Fibroblast of peridontal ligament (primary cell): Measurements from ENCODE around the gene SNTG2.

Experiments used
- DNase-seq: peaks from one replicate; pipeline ENCODE4 v3.0.0-alpha.2; 2010; ENCODE audit errors: extremely low read depth

Gene SNTG2

DNA sequence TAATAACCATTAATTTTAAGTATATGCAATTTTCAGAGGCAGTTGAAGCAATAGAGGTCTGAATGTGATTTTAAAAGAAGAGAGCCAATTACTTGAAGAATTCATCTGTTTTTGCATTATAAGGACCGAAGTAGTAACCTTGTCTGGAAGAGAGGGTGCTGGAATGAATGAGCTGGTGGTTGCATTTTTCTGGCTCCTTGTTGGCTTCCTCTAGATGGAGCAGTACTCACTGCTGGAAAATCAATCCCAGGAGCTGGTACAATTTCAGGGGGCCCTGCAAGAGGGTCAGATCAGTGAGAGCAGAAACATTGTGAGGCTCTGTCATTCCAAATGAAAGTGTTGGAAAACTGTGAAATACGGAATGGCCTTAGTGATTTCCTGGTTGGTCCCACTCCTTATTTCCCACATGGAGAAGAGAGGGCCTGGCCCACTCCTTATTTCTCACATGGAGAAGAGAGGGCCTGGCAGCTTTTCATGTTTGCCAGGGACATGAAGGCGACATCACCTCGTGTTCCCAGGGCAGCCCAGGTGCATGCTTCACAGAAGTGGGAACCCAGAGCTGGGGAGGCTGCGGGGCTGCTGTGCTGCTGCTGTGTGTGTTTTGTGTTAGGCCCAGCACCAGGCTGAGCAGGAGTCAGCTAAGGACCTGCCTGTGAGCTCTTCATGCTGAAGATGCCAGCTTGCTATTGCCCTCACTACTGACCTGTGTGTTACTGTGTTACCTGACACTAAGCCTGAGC is 197.4 kb downstream of the SNTG2 start:
- DNase-seq: no peak

DNA sequence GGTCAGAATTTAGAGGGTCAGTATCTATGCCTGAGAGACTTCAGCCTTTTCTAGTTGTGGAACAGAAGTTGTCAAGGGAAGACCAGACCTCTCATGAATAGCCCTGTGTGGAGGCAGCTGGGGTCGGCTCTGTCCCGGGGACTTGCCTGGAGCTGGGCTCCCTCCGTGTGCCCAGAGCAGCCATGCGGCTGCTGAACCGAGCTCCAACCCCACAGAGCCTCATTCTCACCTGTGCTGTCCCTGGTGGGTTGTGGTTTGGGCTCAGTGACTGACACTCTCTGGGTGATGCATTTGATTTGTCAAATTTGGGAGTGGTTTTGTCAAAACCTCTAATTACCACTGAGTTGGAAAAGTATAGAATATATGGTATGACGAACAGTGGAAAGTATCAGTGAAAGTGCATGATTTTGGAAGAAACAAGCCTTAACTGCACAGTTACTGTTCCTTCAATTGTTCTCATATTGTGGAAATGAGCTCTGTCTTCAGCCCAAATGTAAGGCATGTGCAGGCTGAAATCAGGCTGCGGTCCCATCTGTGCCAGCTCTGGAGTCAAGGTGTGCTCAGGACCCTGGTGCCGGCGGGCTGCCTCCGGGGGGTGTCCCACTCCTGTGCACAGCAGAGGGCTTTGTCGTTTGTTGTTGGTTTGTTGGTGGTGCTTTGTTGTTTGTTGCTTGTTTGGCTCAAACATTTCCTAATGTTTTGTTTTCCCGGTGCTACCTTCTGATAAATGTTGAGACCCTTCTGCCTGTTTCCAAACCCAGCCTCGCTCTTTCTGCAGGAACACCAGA is 200.3 kb downstream of the SNTG2 start:
- DNase-seq: no peak

DNA sequence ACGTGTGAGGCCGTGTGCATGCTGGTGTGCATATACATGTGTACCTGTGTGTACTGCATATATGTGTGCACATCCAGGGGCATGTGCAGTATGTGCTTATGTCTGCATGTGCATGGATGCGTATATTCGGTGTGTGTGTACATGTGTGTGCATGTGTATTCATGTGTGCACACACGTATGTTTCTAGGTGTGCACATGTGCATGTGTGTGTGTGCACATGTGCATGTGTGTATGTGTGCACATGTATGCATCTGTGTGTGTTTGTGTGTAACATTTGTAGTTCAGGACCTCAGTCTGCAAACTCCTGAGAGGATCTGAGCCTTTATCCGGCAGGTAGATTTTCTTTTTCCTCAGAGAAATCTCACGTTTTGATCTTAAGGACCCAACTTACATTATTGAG is 201.7 kb downstream of the SNTG2 start:
- DNase-seq: no peak

DNA sequence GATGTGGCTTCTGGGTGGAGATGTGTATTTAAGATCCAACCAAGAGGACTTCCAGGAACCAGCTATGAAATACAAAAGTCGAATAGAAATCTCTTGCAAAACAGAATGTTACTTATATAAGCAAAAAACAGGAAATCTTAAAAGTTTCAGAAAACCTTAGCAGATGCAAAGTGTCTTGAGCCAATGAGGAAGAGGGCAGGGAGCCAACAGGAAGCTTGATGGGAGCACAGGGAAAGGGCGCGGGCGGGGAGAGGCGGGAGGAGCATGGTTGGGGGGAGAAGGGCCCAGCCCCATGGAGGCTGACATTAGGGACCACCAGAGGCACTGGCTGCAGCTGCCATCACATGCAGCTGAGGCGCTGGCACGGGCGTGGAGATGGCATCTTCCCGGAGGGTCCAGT is 203.3 kb downstream of the SNTG2 start:
- DNase-seq: no peak

DNA sequence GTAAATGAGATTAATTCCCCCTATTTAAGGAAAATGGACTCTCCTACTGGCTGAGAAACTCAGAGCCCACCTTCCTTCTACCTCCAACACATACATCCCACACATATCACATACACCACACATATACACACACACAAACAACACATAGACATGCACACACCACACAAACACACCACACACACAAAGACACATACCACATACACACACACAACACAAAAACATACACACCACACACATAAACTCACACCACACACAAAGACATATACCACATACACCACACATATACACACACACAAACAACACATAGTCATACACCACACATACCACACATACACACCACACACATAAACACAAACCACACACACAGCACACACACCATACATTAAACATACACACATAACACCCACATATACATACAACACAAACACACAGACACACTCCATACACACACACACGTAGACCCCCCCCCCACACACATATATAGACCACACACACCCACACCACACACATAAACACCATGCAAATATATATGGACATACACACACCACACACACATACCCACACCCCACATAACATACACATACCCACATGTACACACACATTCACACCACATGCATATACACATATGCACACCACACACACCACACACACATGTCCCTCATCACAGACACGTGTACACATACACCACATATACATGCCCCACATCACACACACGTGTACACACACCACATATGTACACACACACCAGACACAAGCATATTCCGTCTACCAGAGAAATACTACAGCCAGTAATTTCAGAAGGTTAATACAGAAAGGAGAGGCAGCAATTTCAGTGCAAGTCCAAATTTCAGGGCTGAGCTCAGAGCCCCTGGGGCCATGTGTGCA is 204.3 kb downstream of the SNTG2 start:
- DNase-seq: no peak

DNA sequence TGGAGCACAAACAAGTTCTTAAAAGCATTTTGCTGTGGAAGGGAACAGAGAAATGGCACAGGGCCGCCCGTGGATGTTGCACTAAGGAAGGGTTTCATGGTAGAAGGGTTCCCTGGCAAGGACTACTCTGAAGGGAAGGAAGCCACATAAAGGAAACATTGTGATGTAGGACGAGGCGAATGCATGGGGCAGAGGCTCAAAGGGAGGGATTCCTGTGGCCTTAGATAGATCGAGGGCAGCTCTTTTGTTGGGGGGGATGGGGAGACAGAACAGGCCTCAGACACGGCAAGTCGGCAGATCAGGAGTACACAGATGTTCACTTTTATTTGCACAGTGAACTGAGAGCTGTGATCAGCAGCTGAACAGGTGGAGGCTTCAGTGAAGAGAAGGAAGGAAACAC is 205.4 kb downstream of the SNTG2 start:
- DNase-seq: no peak

DNA sequence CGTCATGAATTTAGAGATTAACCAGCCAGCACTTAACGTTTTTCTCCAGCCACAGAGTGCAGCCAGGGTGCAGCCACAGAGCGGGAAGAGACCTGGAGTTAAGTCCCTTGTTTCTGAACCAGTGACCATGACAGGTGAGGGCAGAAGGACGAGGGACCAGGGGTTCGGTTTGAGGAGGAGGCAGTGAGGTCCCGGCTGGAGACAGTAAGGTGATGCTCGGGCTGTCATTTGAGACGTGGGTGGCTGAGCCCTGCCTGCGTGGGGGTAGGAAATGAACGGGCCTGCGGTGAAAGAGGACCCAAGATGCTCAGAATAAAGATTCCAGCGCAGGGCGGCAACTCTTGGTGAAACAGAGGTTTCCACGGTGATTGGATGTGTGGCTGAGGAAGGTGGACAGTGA is 205.9 kb downstream of the SNTG2 start:
- DNase-seq: no peak

DNA sequence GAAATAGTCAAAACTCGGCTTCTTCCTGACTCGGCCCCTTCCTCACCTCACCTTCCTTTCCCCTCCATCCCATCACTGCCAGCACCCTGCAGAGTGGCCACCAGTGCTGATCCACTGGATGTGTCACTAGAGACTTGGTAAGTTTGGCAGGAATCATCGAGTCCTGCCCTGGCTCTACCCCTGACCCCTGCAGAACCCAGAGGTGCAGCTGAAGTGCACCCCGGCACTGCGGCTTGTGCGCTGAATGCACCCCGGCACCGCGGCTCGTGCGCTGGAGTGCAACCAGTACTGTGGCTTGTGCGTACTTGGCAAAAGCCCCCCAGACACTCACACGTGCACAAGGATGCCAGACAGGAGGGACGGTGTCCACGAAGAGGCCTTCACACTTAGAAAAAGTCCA is 206.5 kb downstream of the SNTG2 start:
- no peak for DNase-seq

DNA sequence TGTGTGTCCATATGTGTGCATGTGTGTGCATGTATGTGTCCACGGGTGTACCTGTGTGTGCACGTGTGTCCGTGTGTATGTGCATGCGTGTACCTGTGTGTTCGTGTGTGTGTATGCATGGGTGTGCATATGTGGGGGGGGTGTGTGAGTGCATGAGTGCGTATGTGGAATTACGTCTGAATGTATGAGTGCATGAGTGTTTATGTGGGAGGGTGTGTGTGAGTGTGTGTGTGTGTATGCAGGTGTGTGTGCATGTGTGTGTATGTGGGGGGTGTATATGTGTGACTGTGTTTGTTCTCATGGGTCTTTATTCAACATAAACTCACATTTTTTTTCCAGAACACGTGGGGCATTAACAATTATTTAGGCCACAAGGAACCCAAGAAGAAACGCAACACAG is 208.4 kb downstream of the SNTG2 start:
- no peak for DNase-seq

DNA sequence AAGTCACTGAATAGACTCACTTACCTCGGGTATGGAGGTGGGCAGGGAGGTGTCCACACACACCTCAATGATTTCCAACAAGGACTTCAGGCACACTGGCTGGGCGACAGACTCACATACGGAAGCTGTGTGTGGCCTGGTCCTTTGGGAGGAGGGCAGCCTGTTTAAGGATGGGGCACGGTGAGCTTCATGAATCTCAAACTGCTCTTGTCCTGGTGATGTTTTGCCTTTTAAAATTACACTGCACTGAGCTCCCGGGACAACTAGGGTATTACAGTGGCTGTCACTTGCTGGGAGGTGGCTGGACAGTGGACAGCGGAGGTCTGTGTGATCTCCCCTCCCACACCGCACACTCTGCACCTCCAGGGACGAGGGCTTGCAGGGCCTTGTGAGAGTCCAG is 211.6 kb downstream of the SNTG2 start:
- no peak for DNase-seq

DNA sequence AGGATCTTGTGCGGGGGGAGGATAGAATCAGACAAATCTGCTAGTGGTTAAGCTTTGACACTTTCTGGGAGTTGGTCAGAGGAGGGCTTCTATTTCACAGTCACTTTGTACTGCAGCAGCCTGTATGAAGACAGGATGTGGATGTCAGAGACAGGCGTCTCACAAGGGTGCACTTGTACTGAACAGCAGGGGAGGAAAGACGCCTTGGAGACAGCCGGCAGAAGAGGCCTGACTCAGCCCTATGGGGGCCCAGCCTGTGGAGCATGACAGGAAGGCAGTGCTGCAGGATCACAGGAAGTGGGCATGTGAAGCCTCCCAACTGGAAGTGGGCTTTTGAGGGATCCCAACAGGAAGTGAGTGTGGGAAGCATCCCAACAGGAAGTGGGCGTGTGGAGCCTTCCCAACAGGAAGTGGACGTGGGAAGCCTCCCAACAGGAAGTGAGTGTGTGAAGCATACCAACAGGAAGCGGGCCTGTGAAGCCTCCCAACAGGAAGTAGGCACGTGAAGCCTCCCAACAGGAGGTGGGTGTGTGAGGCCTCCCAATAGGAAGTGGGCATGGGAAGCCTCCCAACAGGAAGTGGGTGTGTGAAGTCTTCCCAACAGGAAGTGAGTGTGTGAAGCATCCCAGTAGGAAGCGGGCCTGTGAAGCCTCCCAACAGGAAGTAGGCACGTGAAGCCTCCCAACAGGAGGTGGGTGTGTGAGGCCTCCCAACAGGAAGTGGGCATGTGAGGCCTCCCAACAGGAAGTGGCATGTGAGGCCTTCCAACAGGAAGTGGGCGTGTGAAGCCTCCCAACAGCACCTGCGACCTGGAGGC is 212.3 kb downstream of the SNTG2 start:
- DNase-seq: no peak

DNA sequence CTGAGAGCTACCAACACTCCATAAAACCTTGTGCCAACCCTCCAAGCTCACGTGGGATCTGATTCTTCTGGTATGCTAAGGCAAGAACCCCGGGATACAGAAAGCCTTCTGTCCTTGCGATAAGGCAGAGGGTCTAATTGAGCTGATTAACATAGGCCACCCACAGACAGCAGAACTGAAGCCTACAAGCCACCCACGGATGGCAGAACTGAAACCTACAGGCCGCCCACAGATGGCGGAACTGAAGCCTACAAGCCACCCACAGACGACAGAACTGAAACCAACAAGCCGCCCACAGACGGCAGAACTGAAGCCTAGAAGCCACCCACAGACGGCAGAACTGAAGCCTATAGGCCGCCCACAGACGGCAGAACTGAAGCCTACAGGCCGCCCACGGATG is 216.3 kb downstream of the SNTG2 start:
- DNase-seq: no peak

DNA sequence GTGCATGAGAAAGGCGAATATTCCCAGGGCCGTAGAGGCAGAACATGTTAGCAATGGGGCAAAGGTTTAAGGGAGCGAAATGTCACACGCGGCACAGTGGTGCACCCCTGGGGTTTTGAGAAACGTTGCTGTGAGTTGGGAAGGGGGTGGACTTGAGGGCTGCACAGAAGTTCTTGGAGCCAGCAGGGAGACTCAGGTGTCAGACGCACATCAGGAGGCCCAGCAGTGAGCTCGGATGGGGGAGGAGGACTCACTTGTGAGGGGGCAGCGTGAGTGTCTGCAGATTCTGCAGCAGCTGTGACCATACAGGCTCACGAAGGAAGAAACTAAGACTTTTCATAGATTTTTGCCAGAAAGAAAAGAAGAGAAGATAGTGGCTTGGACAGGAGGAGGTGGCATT is 218.2 kb downstream of the SNTG2 start:
- no peak for DNase-seq

DNA sequence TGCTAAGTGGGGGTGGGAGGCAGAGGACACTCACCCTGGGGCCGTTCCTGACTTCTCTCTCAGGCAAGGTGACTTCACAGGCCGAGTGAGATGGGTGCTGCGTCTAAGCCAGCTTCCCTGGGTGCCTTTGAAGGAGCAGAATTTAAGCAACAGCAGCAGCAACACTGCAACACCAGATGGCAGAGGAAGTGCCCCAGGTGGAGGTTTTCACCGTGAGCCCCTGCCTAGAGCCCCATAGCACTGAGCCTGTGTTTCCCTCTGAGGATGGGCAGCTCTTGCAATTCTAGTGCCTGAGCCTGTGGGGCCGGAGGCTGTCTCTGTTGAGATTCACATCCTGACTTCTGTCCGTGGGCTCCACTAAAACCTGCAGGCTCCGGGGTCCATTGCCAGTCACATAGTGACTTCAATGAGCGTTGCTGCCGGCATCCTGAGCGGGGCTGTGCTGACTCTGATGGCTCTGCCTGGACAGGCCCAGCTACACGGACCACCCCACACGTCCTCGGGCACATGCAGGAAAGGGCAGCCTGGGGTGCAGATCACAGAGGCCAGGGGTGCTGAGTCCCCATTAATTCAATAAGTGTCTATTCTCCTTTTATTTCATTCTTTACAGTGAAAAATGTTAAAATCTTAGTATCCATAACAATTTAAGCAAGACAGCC is 218.8 kb downstream of the SNTG2 start:
- no peak for DNase-seq

DNA sequence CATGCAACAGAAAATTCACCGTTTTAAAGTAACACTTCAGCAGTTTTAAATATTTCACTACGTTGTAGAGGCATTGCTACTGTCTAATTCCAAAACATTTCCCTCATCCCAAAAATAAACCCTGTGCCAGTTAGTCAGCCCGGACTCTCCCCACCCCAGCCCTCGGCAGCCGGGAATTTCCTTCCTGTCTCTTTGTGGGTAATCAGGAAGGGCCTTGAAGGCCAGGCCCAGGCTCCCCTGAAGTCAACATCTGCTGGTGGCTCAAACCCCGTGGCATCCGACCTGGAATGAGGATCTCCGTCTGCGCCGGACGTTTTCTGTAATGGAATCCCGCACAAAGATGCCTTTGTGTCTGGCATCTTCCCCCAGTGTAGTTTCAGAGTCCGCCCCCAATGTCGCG is 219.6 kb downstream of the SNTG2 start:
- peak; percentile 29 for DNase-seq

DNA sequence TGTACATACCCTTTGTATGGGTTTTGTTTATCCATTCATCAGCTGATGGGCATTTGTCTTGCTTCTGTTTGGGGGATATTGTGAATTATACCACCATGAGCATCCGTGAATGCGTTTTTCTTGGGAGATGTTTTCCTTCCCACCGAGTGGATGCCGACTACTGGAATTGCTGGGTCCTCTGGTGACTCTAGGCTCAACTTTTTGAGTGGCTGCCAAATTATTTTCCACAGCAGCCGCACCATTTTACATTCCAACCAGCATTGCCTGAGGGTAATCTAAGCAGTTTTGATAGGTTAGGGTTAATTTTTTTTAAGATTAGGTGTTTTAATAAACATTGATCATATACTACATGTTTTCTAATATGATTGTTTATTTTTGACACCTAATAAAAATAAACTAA is 220.1 kb downstream of the SNTG2 start:
- no peak for DNase-seq

DNA sequence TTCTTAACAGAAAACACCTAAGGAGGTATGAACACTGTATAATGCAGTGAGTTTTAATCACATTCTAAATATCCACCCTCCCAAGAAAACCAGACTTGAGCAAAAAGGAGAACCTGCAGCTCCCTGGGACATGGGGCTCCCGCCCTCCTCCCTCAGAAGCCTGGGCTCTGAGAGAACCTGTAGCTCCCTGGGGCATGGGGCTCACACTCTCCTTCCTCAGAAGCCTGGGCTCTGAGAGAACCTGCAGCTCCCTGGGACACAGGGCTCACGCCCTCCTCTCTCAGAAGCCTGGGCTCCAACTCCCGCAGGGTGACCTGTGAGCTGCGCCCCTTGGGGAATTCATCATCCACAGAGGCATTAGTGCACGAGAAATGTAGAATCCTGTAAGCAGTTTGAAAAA is 222.9 kb downstream of the SNTG2 start:
- no peak for DNase-seq

DNA sequence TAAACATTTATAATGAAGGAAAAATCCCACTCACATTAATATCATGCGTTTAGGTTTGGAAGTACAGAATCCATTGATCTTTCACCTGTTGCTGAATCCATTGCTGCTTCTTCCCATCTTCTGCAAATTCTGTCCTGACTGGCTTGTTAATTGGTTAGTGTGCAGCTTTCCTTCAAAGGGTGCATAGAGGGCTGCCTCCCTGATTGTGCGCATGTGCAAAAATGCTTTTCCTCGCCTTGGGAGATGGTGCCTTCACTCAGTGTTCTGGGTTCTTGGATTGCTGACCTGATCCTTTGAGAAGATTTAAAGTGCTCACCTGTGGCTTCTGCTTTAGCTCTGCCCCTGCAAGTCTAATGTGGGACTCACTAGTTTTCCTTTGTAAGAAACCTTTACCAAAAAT is 231.2 kb downstream of the SNTG2 start:
- DNase-seq: no peak

DNA sequence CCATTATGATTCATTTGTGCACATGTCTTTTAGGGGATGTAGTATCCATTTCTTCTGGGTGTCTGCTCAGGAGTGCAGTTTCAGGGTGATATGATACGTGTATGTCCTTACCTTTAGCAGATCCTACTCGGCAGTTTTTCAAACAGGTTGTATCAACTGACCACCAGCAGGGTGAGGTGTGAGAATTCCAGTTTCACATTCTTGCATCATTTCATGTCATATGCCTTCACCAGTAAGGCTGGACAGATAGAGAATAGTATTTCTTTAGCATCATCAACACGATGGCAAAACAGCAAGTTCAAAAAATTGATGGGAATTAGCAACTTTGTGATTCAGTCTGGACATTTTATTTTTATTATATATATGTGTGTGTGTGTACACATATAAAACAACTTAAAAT is 232.7 kb downstream of the SNTG2 start:
- no peak for DNase-seq

DNA sequence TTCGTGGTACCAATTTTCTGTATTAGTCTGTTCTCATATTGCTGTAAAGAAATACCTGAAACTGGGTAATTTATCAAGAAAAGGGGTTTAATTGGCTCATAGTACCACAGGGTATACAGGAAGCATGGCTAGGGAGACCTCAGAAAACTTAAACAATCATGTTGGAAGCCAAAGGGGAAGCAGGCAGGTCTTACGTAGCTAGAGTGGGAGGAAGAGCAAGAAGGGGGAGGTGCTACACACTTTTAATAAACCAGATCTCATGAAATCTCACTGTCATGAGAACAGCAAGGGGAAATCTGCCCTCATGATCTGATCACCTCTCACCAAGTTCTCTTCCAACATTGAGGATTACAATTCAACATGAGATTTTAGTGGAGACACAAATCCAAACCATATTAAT is 235.8 kb downstream of the SNTG2 start:
- no peak for DNase-seq

DNA sequence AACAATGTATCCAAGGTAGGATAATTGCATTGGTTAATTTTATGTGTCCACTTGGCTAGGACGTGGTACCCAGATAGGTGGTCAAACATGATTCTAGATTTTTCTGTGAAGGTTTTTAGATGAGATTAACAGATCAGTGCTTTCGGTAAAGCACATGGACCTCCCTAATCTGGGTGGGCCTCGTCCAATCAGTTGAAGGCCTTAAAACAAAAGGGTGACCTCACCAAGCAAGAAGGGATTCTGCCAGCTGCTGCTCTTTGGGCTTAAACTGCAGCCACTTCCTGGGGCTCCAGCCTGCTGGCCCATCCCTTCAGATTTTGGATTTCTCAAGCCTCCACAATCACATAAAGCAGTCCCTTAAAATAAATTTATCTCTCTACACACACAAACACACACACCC is 236.5 kb downstream of the SNTG2 start:
- no peak for DNase-seq
